ENCODE measurements around the gene ADTRP.
A peak's percentile ranks its signal among the peaks of the same experiment; 100 is the strongest.

Gene ADTRP

GRCh38 chr6:11775791-11776409 is 2.7 kb downstream of the ADTRP start:
- no peak for DNase-seq
- intact Hi-C loops (cut with DNase I) = no loop called here

GRCh38 chr6:11774426-11774825 is 4.2 kb downstream of the ADTRP start:
- no peak for DNase-seq
- intact Hi-C loops (cut with DNase I) = no loop called here

- DNase-seq = no peak
- intact Hi-C loops (cut with DNase I) = no loop called here
These were observed 5.0 kb downstream of the ADTRP start for GRCh38 chr6:11773581-11773980.

GRCh38 chr6:11773013-11773412 is 5.6 kb downstream of the ADTRP start:
- intact Hi-C loops (cut with DNase I) = no loop called here
- no peak for DNase-seq

GRCh38 chr6:11772109-11772825 is 6.3 kb downstream of the ADTRP start:
- intact Hi-C loops (cut with DNase I) = no loop called here
- DNase-seq = no peak

- intact Hi-C loops (cut with DNase I) = no loop called here
- DNase-seq = no peak
These were observed 7.0 kb downstream of the ADTRP start for GRCh38 chr6:11771473-11772048.

GRCh38 chr6:11770546-11771466 is 7.8 kb downstream of the ADTRP start:
- intact Hi-C loops (cut with DNase I) = no loop called here
- DNase-seq = peak in 4 of 10 donors; percentile 8 to 89 (median 44)

GRCh38 chr6:11769811-11770545 is 8.6 kb downstream of the ADTRP start:
- intact Hi-C loops (cut with DNase I) = no loop called here
- no peak for DNase-seq

- DNase-seq = no peak
- intact Hi-C loops (cut with DNase I) = no loop called here
These were observed 9.4 kb downstream of the ADTRP start for GRCh38 chr6:11769244-11769643.

GRCh38 chr6:11767978-11768756 is 10.4 kb downstream of the ADTRP start:
- intact Hi-C loops (cut with DNase I) = no loop called here
- DNase-seq = no peak

GRCh38 chr6:11767458-11767857 is 11.1 kb downstream of the ADTRP start:
- intact Hi-C loops (cut with DNase I) = no loop called here
- no peak for DNase-seq

- intact Hi-C loops (cut with DNase I) = no loop called here
- no peak for DNase-seq
These were observed 11.8 kb downstream of the ADTRP start for GRCh38 chr6:11766589-11767450.

GRCh38 chr6:11766043-11766442 is 12.6 kb downstream of the ADTRP start:
- intact Hi-C loops (cut with DNase I) = no loop called here
- no peak for DNase-seq

- no peak for DNase-seq
- intact Hi-C loops (cut with DNase I) = no loop called here
These were observed 14.4 kb downstream of the ADTRP start for GRCh38 chr6:11764250-11764604.

GRCh38 chr6:11763460-11764249 is 14.9 kb downstream of the ADTRP start:
- no peak for DNase-seq
- intact Hi-C loops (cut with DNase I) = no loop called here

GRCh38 chr6:11762794-11763459 is 15.7 kb downstream of the ADTRP start:
- DNase-seq = no peak
- intact Hi-C loops (cut with DNase I) = no loop called here
